ENCODE data around the gene IGSF8.

GRCh38 chr1:160114085-160114484 is 15.7 kb upstream of the IGSF8 start:
- TF ChIP-seq, protein P1, sequence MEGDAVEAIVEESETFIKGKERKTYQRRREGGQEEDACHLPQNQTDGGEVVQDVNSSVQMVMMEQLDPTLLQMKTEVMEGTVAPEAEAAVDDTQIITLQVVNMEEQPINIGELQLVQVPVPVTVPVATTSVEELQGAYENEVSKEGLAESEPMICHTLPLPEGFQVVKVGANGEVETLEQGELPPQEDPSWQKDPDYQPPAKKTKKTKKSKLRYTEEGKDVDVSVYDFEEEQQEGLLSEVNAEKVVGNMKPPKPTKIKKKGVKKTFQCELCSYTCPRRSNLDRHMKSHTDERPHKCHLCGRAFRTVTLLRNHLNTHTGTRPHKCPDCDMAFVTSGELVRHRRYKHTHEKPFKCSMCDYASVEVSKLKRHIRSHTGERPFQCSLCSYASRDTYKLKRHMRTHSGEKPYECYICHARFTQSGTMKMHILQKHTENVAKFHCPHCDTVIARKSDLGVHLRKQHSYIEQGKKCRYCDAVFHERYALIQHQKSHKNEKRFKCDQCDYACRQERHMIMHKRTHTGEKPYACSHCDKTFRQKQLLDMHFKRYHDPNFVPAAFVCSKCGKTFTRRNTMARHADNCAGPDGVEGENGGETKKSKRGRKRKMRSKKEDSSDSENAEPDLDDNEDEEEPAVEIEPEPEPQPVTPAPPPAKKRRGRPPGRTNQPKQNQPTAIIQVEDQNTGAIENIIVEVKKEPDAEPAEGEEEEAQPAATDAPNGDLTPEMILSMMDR (IDR thresholded peaks at IDR 0.05 in 8 of 11, conservative IDR thresholded peaks at IDR 0.05 in 3 of 11), result no peak
- TF ChIP-seq POLR2AphosphoS5 (IDR thresholded peaks at IDR 0.05), result no peak

Measured in spleen (tissue), 7 donors.